ENCODE results near the gene KCNAB2.

Gene KCNAB2

GRCh38 chr1:6137758-6138157 lies 92.1 kb downstream of the KCNAB2 start:
- no peaks in the 10 kb centered on the region for H3K79me2 ChIP-seq
- no peak overlapping the region for H3K9ac ChIP-seq
- no peak for TF ChIP-seq CTCF (IDR thresholded peaks at IDR 0.05)
- H3K27me3 ChIP-seq (ENCODE audit: control insufficient read depth, insufficient read depth, low read length), result no peaks in the 10 kb centered on the region
- H3K4me1 ChIP-seq, result no peaks in the 10 kb centered on the region
- no peaks in the 10 kb centered on the region for H3K36me3 ChIP-seq (ENCODE audit: control insufficient read depth, insufficient read depth, low read length)
- no peak overlapping the region for H3K4me2 ChIP-seq (ENCODE audit: low read length)
- H3K27ac ChIP-seq, result no peak overlapping the region
- H3K4me3 ChIP-seq (ENCODE audit: low read depth, low read length), result no peak overlapping the region
- no peaks in the 10 kb centered on the region for H3K9me3 ChIP-seq (ENCODE audit: control insufficient read depth, low read length)
- no peak overlapping the region for H2AFZ ChIP-seq

- Histone ChIP-seq H3K79me2 (no peaks in the 10 kb centered on the region), H3K4me2 (ENCODE audit: low read length) (no peak overlapping the region), H3K27ac (no peak overlapping the region), H3K9ac (no peak overlapping the region), H3K27me3 (ENCODE audit: control insufficient read depth, insufficient read depth, low read length) (no peaks in the 10 kb centered on the region), H3K4me3 (ENCODE audit: low read depth, low read length) (no peak overlapping the region), H2AFZ (no peak overlapping the region), H3K4me1 (no peaks in the 10 kb centered on the region), H3K36me3 (ENCODE audit: control insufficient read depth, insufficient read depth, low read length) (no peaks in the 10 kb centered on the region), H3K9me3 (ENCODE audit: control insufficient read depth, low read length) (no peaks in the 10 kb centered on the region)
- TF ChIP-seq CTCF (IDR thresholded peaks at IDR 0.05), result no peak
Observed at GRCh38 chr1:6140413-6140812, 94.7 kb downstream of the KCNAB2 start.

GRCh38 chr1:6141592-6141991 lies 95.9 kb downstream of the KCNAB2 start:
- Histone ChIP-seq H3K79me2 (no peaks in the 10 kb centered on the region), H3K27ac (no peak overlapping the region), H3K4me2 (ENCODE audit: low read length) (no peak overlapping the region), H3K9me3 (ENCODE audit: control insufficient read depth, low read length) (no peaks in the 10 kb centered on the region), H3K4me1 (no peaks in the 10 kb centered on the region), H2AFZ (no peak overlapping the region), H3K27me3 (ENCODE audit: control insufficient read depth, insufficient read depth, low read length) (no peaks in the 10 kb centered on the region), H3K9ac (no peak overlapping the region), H3K36me3 (ENCODE audit: control insufficient read depth, insufficient read depth, low read length) (no peaks in the 10 kb centered on the region), H3K4me3 (ENCODE audit: low read depth, low read length) (no peak overlapping the region)
- no peak for TF ChIP-seq CTCF (IDR thresholded peaks at IDR 0.05)

GRCh38 chr1:6142036-6142621 lies 96.4 kb downstream of the KCNAB2 start:
- Histone ChIP-seq H3K36me3 (ENCODE audit: control insufficient read depth, insufficient read depth, low read length) (no peaks in the 10 kb centered on the region), H3K9ac (no peak overlapping the region)

More at GRCh38 chr1:6142036-6142621, 96.4 kb downstream of the KCNAB2 start:
- no peaks in the 10 kb centered on the region for H3K27me3 ChIP-seq (ENCODE audit: control insufficient read depth, insufficient read depth, low read length)
- H3K27ac ChIP-seq, result no peak overlapping the region
- H3K79me2 ChIP-seq, result no peaks in the 10 kb centered on the region
- no peak overlapping the region for H3K4me2 ChIP-seq (ENCODE audit: low read length)
- H3K9me3 ChIP-seq (ENCODE audit: control insufficient read depth, low read length), result no peaks in the 10 kb centered on the region
- no peaks in the 10 kb centered on the region for H3K4me1 ChIP-seq
- H2AFZ ChIP-seq, result no peak overlapping the region
- TF ChIP-seq CTCF (IDR thresholded peaks at IDR 0.05), result no peak
- no peak overlapping the region for H3K4me3 ChIP-seq (ENCODE audit: low read depth, low read length)

Measured in parathyroid adenoma (tissue), 2 donors.